GM12878 (cell line): ENCODE measurements around the gene PMIS2. TPM values are rescaled to one million over a fixed set of nuclear protein-coding genes. Genes with fewer than 3 reads are reported as not detected.
A peak's percentile ranks its signal among the peaks of the same experiment; 100 is the strongest.

ENCODE experiments used
- ATAC-seq: fragments of 200-7000 bp; cut with Tn5 transposase; 3 replicates; pipeline ENCODE4 v1.9.1; 2020; ENCODE audit warnings: mild to moderate bottlenecking, moderate library complexity
- BruUV-seq: library from RNA; stranded (reverse); fragments of 400-500 nt; replicated peaks from 2 replicates; lab custom pipeline; 2021; lab: Mats Ljungman, UMichigan
- CTCF ChIA-PET: fragments of 300-600 bp; sonication (Branson Sonifier 250); formaldehyde crosslinking; extraction: SDS; loops from one replicate; lab custom pipeline; 2021; ENCODE audit warnings: inconsistent platforms; lab: Yijun Ruan, JAX
- POLR2A ChIA-PET: fragments of 350-600 bp; formaldehyde crosslinking; extraction: SDS; loops from one replicate; lab custom pipeline; 2021; ENCODE audit warnings: inconsistent platforms; lab: Charles Lee
- RAD21 ChIA-PET: fragments of 300-600 bp; sonication (Branson Sonifier 250); formaldehyde crosslinking; loops from one replicate; lab custom pipeline; 2023; ENCODE audit warnings: antibody characterized with exemption; ENCODE audit not compliant: unreplicated experiment; lab: Charles Lee
- SMC1A ChIA-PET: fragments of 300-600 bp; sonication (Branson Sonifier 250); formaldehyde crosslinking; loops from one replicate; lab custom pipeline; 2023; ENCODE audit not compliant: unreplicated experiment, uncharacterized antibody; lab: Charles Lee
- DNase-seq: peaks from one replicate; pipeline ENCODE4 v3.0.0-alpha.2; 2011; ENCODE audit warnings: low read depth, low spot score
- FAIRE-seq: peaks from 3 replicates; lab custom pipeline; 2011; peaks lifted over from hg19 to GRCh38; lab: Jason Lieb, UNC
- H2AFZ ChIP-seq: 2 replicates; pipeline ENCODE4 v1.6.0; 2011; ENCODE audit warnings: low read depth, low read length, control low read depth; ENCODE audit not compliant: control insufficient read depth
- H3K27ac ChIP-seq: 2 replicates; pipeline ENCODE4 v1.5.1; 2011; ENCODE audit warnings: control low read depth; ENCODE audit not compliant: control insufficient read depth, insufficient read depth
- H3K27me3 ChIP-seq, 2 experiments: replicated peaks in 1 of 2; 2 replicates each; pipeline versions ENCODE4 v1.6.0 to v1.6.1; 2011; ENCODE audit warnings: low read length in 1 of 2; ENCODE audit not compliant: control insufficient read depth in 2 of 2, insufficient read depth in 2 of 2
- H3K36me3 ChIP-seq, 2 experiments: 2 replicates each; pipeline ENCODE4 v1.5.1; 2011; ENCODE audit warnings: low read length in 1 of 2; ENCODE audit not compliant: control insufficient read depth in 2 of 2, insufficient read depth in 2 of 2
- H3K4me1 ChIP-seq: 2 replicates; pipeline ENCODE4 v1.6.1; 2011; ENCODE audit warnings: mild to moderate bottlenecking, low read length, moderate library complexity, mixed read lengths; ENCODE audit not compliant: control insufficient read depth, insufficient read depth
- H3K4me2 ChIP-seq: 2 replicates; pipeline ENCODE4 v1.6.0; 2011; ENCODE audit warnings: control low read depth; ENCODE audit not compliant: control insufficient read depth, insufficient read depth
- H3K4me3 ChIP-seq: fragments of 200-600 bp; sonication (generic); 2 replicates; pipeline ENCODE4 v1.5.1; 2016
- H3K79me2 ChIP-seq: 2 replicates; pipeline ENCODE4 v1.6.0; 2011; ENCODE audit warnings: low read length; ENCODE audit not compliant: control insufficient read depth, insufficient read depth
- H3K9ac ChIP-seq: 2 replicates; pipeline ENCODE4 v1.8.0; 2011; ENCODE audit warnings: low read length, control low read depth, mixed read lengths; ENCODE audit not compliant: control insufficient read depth, insufficient read depth
- H3K9me3 ChIP-seq: replicated peaks from 3 replicates; pipeline ENCODE4 v1.5.1; 2011; ENCODE audit warnings: mild to moderate bottlenecking, low read length; ENCODE audit not compliant: control insufficient read depth, insufficient read depth
- H4K20me1 ChIP-seq: 2 replicates; pipeline ENCODE4 v1.6.0; 2011; ENCODE audit not compliant: control insufficient read depth, insufficient read depth
- NFYB ChIP-seq: IDR thresholded peaks from 2 replicates; pipeline ENCODE4 v1.6.1; 2011; ENCODE audit warnings: low read depth, mild to moderate bottlenecking, low read length, improper control_type of control experiment, moderate library complexity; ENCODE audit not compliant: insufficient read depth
- SMC3 ChIP-seq: IDR thresholded peaks from 2 replicates; pipeline ENCODE4 v1.6.1; 2011; ENCODE audit warnings: low read length, improper control_type of control experiment, borderline replicate concordance
- TAF1 ChIP-seq: IDR thresholded peaks from 2 replicates; pipeline ENCODE4 v1.6.1; 2011; ENCODE audit warnings: mild to moderate bottlenecking, low read depth, low read length, borderline replicate concordance
- ZNF384 ChIP-seq: IDR thresholded peaks from 2 replicates; pipeline ENCODE4 v1.6.1; 2012; ENCODE audit warnings: low read depth, mild to moderate bottlenecking, low read length, improper control_type of control experiment, borderline replicate concordance
- WGBS: methylation state at CpG from one replicate; pipeline ENCODE4 v1.1.6; 2016; ENCODE audit warnings: low lambda C conversion rate; ENCODE audit not compliant: insufficient replicate concordance, insufficient coverage; ENCODE audit errors: missing lambda C conversion rate; 5-methylcytosine and 5-hydroxymethylcytosine counted together
- in situ Hi-C: fragments of 300-500 bp; cut with MboI; formaldehyde crosslinking; loops from 9 replicates; pipeline ENCODE4 v1.14.3; 2018; ENCODE audit warnings: mixed read lengths
- intact Hi-C: fragments of 100-400 bp; cut with micrococcal nuclease; formaldehyde crosslinking; loops from one replicate; pipeline ENCODE4 v1.14.2; 2022; ENCODE audit not compliant: unreplicated experiment
- polyA plus RNA-seq, 11 experiments: library from polyadenylated mRNA; depleted of rRNA in 4 of 11; unstranded in 6 of 11; stranded (reverse) in 5 of 11; fragments of >200 nt; fragmentation: Nextera tagmentation in 4 of 11; fragmentation: Illumina TruSeq in 1 of 11; extraction: Ambion mirVana in 4 of 11; extraction: Trizol in 1 of 11; gene quantifications; 1 replicate in 1 of 11; 2 replicates in 10 of 11; pipeline versions ENCODE4 v1.2.1 to v1.2.3, GENCODE V29; 2011 to 2016; ENCODE audit warnings: inconsistent platforms in 2 of 11, missing spikeins in 2 of 11, low read depth in 1 of 11
- total RNA-seq, 4 experiments: library from RNA; depleted of rRNA in 3 of 4; stranded (reverse); fragments of >200 nt in 3 of 4; fragmentation: Illumina TruSeq in 1 of 4; extraction: Trizol in 1 of 4; gene quantifications; 2 replicates each; pipeline versions ENCODE4 v1.2.1 to v1.2.3, GENCODE V29; 2013 to 2021
- TF ChIP-seq, protein P1 (sequence below): IDR thresholded peaks from 2 replicates; pipeline ENCODE4 v1.6.1; 2011; ENCODE audit warnings: borderline replicate concordance, low read depth, mild to moderate bottlenecking, moderate library complexity, mixed read lengths, low read length; ENCODE audit not compliant: insufficient read depth; ENCODE audit errors: extremely low read length

Gene PMIS2
- total and polyA plus RNA-seq, 10 of the 15 experiments (the other 5 are each of a cell fraction or from before 2014, with no cell fraction given): not detected

DNA sequence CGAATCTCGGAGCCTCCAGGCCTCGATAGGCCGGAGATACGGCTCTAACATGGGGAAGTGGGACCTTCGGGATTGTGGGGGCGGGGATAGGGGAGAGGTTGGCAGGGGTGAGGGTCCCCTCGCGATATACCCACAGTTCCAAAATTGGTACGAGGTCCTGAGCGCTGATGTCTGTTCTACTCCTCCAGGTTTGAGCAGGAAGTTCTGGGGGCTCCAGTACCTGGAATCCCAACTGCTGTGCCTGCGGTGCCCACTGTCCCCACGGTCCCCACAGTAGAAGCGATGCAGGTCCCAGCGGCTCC, 43.3 kb downstream of the PMIS2 start:
- peak overlapping the region; percentile 99 for H3K4me2 ChIP-seq
- no peak for FAIRE-seq
- in situ Hi-C loops: no loop called here
- no peak for DNase-seq
- peak overlapping the region; percentile 78 for H3K27ac ChIP-seq
- peaks cover 5 to 7% of the 10 kb centered on the region in 2 experiments; a peak in 3 of 4 replicates for H3K36me3 ChIP-seq
- intact Hi-C loops: no loop called here
- TF ChIP-seq SMC3 (no peak), ZNF384 (no peak), NFYB (no peak), TAF1 (no peak)
- TF ChIP-seq, protein P1, sequence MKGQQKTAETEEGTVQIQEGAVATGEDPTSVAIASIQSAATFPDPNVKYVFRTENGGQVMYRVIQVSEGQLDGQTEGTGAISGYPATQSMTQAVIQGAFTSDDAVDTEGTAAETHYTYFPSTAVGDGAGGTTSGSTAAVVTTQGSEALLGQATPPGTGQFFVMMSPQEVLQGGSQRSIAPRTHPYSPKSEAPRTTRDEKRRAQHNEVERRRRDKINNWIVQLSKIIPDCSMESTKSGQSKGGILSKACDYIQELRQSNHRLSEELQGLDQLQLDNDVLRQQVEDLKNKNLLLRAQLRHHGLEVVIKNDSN: no peak
- TF ChIP-seq, all 136 proteins: peak for 0
- WGBS: 5% methylated on average over 14 of the region's 15 CpGs
- SMC1A ChIA-PET: interaction anchor here (0.9 kb wide), 1 partner anchor 9 kb away, joined by 4 read pairs; no protein-coding TSS in a partner anchor
- CTCF ChIA-PET: no interaction called here
- Histone ChIP-seq H3K4me3 (peak overlapping the region; percentile 91), H3K79me2 (peaks cover 10% of the 10 kb centered on the region), H3K4me1 (no peaks in the 10 kb centered on the region; the same call in 1 of the 2 replicates), H3K27me3 (no peaks in the 10 kb centered on the region), H3K9ac (peak overlapping the region; percentile 91), H2AFZ (peak overlapping the region; percentile 58; the same call in 1 of the 2 replicates), H4K20me1 (no peaks in the 10 kb centered on the region), H3K9me3 (no peaks in the 10 kb centered on the region)
- ATAC-seq: no peak
- BruUV-seq: TSS peak; percentile 81
- RAD21 ChIA-PET: no interaction called here
- POLR2A ChIA-PET: interaction anchor here (1.0 kb wide), 1 partner anchor 14 kb away, joined by 5 read pairs; no protein-coding TSS in a partner anchor
